HG02943 (cell line): ENCODE data around the gene HPF1.
"Not testable (repeated sequence)": the region's sequence is repeated elsewhere in the genome, so short reads cannot be mapped to it uniquely, and the experiment has no call there.

ENCODE experiments used
- ATAC-seq: cut with Tn5 transposase; IDR thresholded peaks from one replicate; pipeline ENCODE4 v1.9.1; 2021; ENCODE audit warnings: mild to moderate bottlenecking, low read depth, moderate library complexity; ENCODE audit not compliant: unreplicated experiment

Gene HPF1

DNA sequence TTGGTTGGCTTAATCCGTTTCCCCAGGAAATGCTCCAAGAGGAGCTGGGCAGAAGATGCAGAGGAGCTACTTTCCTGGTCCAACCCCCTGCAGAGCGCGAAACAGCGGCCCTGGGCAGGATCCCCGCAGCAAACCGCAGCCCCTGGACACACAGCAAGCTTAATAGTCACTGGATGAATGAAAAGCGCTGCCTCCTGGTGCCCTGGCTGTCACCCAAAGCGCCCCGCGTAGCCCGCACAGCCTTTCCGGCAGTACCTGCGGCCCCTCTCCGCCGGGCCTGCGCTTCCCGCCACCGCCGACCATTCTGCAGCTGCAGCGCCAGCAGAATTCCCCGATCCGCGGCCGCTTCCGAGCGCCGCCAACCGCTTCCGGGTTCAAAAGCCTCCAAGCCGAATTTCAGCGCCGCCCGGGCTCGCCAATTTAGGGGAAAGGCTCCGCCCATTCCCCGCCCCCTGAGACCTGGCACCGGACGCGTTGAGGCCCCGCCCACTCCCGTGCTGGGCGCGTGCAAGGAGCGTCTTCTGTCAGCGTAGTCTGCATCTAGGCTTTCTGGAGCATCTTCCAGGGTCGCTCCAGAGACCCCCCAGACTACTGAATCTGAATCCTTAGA, at the start of gene HPF1:
HPF1 (minus strand) TSS at position 370 of the 610 bp plus-strand sequence; CDS start at position 303, 67 bp downstream.
- ATAC-seq, result peak; percentile 95

DNA sequence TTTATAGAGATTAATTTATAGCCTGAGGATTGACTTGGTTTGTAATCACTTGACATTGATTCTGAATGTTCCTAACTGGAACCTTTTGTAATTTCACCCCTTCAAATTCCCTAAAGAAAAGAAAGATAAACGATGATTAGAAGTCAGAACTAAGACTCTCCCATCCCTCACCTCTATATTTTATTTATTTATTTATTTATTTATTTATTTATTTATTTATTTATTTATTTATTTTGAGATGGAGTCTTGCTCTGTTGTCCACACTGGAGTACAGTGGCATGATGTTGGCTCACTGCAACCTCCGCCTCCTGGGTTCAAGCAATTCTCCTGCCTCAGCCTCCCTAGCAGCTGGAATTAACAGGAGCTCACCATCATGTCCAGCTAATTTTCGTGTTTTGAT, 49.0 kb upstream of the HPF1 start:
- not testable (repeated sequence) for ATAC-seq

DNA sequence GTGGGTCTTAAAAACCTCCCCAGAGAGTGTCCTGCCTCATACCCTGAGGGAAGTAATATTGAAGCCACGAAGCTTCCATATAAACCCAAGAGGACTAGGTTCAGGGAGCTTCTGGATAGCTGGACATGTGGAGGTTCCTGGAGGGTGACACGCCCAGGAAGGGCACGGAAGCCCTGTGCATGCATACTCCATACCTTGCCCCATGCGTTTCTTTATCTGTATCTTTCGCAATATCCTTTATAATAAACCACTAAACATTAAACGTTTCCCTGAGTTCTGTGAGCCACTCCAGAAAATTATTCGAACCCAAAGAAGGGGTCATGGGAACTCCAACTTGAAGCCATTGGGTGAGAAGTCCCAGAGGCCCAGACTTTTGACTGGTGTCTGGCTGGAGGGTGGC, 45.7 kb upstream of the HPF1 start:
- ATAC-seq, result no peak

DNA sequence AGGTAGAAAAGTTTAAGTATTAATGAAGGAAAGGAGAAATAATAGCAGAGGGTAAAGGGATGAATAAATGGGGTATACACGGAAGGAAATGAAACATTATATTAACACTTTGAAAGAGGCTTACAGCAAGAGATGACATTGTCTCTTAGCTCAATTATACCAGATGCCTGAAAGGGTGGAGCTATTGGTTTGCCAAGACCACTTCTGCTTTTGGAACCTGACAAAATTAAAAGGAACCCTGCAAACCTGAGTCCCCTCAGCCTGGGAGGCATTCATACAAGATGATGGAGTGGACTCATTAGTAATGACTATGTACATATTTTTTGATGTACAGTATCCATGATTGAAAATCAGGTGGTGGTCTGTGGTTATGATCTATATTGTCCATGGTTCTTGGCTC, 45.1 kb upstream of the HPF1 start:
- ATAC-seq, result no peak

DNA sequence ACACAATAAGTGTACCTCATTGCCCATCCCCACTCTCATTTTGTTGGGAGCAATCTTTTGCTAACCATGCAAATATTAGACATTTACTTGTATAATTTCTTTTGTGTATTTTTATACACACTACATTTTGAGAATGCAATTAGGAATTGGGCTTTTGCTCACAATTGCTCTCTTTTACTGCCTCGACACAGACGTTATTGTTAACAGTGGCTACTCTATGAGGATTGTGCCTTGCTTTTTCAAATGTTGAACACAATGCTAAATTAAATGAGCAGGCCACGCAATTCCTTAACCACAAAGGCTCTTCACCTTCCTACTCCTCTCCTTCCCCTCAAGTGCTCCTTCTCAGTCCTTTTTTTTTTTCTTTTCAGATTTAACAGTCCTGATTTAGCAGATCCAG, 42.8 kb upstream of the HPF1 start:
- ATAC-seq, result no peak

DNA sequence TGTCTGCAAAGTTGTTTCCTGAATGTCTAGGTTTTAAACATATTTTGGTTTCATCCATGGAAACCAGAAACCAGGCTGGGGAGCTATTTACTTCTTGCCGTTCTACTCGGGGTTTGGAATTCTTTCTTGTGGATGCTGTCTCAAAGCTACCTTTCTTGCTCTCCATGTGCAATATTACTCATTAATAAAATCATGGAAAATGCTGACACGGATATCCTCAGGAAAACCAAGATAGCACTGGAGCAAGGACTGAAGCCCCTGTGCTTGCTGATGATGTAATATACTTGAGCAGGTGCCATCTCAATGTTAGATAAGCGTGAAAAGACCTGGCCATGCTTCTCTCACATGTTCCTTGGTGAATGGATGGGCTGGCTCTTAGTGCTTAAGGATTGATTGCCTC, 41.5 kb upstream of the HPF1 start:
- ATAC-seq, result no peak

DNA sequence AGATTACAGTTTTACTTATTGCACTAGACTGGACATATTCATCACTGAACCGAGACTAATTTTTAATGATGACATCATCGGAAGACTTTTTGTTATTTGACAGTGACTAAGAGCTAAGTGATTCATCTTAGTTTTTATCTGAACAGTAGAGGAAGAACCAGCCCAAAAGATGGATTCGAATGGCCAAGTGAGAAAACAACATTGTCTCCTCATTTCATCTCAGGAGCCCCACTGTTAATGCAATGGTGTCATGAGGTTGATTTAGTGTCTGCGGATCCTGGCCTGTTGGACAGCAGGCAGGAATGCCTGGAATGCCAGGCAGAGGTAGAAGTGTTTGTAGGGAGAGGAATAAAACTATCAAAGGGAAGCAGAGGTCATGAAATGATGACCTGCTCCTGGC, 37.8 kb upstream of the HPF1 start:
- no peak for ATAC-seq

DNA sequence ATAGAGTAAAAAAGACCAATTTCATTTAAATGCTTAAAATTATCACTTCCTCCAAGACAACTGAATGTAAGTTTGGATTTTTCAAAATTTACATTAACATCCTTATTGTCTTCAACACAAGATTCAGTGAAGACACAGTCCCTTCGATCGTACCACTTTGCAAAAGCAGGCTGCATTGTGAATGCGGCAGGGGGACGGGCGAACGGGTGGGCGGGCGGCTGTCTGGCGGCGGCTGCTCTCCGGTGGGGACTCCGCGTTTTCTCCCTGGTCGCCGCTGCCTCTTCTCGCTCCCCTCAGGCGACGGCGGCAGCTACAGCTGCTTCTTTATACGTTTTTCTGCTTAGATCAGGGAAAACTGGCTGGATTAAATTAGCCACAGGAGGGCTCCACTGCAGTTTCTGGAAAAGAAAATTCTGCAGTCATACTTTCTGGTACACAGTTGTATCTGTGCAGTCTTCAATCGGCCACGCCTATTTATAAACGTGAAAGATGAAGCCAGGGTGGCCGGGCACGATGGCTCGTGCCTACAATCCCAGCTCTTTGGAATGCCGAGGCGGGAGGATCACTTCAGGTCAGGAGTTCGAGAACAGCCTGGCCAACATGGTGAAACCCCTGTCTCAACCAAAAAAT, 33.9 kb upstream of the HPF1 start:
- no peak for ATAC-seq

DNA sequence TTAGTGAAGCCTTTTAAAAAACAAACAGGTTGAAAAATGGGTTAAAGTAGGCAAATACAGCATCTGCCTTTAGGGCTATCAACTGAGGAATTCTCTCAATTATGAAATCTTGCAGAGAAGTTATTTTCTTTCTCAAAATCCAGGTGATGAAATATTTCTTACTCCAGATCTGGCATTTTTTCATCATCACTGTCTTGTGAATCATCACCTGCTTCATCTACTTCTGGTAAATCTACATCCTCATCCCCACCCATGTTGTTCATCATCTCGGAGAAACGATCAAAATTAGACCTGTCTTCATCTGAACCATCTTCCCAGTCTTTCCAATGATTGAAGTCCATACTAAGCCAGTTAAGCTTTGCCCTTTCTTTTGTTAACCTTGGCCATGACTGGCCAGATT, 33.3 kb upstream of the HPF1 start:
- ATAC-seq, result no peak

DNA sequence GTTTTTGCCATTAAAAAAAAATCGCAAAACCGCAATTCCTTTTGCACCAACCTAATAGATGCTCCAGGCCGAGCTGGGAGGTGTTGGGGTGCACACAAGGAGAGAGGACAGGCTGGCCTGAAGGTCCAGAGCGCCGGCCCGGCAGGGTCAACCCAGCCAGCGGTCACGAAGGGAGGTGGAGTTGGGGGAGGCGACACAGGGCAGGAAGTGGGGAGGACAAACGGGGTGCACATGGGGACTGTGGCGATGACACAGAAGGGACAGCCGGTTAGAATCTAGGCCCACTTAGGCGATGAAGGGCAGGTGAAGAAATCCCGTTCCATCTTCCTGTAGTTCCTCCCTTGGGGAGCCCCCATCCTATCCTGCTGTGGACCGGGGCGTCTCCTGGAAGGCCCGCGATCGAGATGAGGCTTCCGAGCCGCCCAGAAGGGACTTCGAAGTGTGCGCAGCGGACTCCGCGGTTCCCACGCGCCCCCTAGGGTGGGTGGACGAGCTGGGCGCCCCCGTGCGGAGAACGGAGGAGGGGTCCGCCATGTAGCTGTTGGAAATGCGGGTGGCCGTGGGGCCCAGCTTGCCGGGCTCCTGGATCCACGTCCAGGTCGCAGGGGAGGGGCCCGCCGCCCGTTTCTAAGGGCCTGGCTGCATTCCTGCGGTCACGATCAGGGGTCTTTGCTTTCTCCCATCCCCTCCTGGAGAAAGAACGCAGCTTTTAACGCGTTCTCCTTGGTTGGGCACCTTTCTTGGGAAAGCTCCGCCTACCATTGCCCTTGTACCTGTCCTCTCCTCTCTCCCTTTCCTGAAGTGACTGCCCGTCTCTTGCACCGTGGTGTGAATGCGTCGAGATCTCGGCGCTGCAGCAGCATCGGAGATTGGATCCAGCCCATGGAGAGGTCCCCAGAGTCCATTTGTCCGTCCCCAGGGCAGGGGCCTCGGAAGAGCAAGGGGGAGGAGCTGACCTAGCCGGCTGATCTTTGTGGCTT, 17.0 kb upstream of the HPF1 start:
- ATAC-seq, result no peak

DNA sequence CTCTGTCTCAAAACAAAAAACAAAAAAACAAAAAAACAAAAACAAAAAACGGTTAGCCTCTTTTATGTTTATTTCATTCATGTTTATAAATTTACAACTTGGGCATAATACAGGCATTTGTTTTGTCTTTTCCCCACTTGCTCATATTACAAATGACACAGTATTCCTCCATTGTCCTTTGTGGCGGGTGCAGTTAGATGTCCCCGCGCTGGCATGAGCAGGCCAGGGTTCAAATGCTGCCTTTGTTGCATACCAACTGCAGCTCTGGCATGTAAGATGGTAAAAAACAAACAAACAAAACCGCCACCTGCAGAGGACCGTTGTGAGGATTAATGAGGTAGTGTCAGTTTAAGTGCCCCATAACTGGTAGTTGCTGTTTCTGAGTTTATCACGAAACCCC, 16.1 kb upstream of the HPF1 start:
- ATAC-seq, result no peak

DNA sequence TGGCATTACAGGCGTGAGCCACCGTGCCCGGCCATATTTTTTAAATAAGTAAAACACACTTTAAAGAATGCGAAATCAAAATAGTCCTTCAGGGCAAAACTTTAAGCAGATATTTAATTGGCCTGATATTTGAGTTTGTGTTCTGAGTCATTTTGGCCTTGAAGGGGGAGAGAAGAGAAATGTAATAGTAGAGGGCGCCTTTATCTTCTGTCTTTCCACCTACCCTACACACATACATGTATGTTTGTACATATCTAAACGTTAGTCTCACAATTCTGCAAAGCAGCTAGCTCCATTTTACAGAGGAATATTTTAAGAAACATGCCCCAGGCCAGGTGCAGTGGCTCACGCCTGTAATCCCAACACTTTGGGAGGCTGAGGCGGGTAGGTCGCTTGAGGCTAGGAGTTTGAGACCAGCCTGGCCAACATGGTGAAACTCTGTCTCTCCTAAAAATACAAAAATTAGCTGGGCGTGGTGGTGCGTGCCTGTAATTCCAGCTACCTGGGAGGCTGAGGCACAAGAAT, 13.9 kb upstream of the HPF1 start:
- ATAC-seq, result not testable (repeated sequence)

DNA sequence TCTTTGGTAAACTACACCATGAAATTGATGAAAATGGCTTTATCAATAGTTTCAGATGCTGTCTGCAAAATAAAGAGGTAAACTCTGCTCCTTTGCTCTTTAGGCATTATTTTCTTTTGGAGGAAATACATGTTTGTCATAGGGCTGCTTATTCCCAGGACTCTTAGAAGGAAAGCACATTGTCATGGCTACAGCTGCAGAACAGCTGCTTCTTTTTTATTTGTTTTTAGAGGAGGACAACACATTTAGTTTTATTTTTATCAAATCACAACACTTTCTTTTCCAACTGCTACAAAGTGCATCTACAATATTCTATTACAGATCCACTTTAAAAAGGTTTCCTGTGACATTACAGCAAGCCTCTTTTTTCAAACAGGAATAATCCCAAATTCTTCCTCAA, 12.7 kb upstream of the HPF1 start:
- ATAC-seq, result no peak

DNA sequence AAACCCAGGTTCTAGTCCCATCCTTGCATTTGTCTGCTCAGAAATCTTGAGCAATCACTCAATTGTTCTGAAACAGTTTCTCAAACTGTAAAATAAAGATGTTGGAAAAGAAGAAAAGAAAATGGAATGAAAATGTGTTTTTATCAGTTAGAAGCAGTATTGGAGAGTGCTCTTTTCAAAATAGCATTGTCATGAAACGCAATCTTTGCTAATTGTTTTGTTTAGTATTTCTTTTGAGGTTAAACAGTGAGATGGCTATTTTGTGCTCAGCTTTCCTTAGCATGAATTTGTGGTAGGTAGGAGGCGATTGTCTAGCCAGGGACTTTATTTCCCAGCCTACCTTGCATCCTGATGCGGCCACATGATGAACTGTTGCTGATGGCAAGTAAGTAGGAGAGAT, 10.6 kb upstream of the HPF1 start:
- no peak for ATAC-seq

DNA sequence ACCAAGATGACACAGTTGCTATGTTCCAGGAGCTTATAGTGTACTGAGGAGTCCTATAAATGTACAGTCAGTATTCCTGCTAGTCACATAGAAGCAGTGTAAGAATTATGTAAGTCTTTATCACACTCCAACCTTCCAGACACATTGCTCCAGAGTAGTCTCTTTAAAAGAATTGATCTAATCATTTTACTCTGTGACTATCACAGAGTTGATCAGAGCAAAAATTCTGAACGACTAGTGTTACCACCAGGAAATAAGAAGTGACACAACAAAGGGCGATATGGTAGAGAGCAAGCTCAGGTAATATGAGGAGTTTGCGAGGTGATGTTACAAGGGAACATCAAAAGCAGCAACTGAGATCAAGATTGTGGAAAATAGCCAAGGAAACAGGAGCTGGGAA, 9.0 kb upstream of the HPF1 start:
- no peak for ATAC-seq

DNA sequence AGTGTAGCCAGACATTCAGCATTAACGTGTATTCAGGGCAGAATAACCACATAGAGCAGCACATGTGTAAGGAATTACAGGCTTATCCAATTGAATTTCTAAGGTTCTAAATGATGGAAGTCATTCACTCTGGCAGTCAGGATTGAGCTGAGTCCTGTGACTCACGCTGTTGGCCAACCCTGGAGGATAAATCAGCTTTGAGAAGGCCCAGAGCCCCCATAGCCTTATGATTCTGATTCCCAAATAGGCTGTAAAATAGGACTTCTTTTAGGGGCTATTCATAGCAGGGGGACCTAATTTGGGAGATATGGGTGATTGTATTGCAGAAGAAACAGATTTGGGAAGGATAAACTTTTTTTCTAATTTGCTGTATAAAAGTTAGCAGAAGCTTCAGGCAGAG, 8.1 kb upstream of the HPF1 start:
- no peak for ATAC-seq

DNA sequence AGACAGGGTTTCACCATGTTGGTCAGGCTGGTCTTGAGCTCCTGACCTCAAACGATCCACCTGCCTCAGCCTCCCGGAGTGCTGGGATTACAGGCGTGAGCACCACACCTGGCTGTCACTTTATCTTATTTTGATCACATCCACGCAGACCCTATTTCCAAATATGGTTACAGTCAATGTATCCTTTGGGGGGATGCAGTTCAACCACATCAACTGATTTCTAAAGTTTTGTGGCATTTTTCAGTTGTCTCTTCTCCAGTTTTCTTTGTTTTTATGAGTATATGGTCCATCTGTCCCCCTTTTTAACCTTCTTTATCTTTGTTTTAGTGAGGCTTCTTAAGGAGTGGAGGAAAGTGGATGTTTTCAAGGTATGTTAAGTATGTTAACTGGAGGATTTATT, 4.1 kb upstream of the HPF1 start:
- no peak for ATAC-seq

DNA sequence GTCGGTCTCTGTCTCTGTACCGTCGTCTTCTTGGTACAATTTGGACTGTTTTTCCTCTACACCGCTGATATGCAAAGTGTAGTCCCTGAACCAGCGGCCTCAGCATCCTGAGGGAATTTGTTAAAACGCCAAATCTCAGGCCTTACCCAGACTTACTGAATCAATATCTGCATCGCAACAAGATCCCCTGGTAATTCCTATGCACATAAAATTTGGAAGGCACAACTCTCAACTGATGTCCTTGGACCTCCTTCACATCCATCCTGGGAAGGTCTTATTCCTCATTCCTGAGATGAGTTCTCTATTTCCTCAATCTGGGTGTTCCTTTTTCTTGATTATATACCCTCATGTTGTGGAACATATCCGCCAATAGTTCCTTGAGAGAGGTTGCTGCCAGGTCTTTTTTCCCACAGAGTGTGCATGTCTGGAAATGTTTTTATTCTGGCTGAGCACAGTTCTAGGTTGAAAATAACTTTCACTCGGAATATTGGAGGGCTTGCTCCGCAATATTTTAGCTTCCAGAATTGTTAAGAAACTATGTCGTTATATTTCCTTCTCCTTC, 738 bp upstream of the HPF1 start:
- ATAC-seq, result no peak

DNA sequence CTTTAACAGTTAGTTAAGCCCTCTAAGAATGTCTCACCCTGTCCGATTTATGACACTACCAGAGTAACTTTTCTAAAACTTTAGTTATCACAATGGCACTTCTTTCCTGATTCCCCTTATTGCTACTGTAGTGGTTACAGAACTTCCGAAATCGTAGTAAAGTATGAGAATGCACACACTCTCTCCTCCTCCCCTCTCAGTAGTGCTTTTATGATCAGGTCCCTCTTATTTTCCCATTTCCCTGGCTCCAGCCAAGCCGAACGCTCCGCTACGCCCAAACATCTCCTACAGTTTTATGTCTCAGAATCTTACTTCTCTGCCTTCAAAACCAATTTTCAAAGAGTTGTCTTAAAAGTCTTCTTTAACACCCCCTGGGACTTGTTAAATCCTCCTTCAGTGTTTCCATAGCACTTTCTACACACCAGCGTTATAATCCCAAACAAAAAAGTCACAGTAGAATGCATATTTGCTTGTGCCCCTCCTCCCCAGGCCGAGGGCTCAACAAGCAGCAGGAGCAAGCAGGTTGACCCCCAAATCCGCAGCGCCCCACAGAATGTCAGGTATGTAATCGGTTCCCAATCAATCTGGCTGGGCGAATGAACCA, 671 bp downstream of the HPF1 start:
- ATAC-seq, result peak; percentile 16

DNA sequence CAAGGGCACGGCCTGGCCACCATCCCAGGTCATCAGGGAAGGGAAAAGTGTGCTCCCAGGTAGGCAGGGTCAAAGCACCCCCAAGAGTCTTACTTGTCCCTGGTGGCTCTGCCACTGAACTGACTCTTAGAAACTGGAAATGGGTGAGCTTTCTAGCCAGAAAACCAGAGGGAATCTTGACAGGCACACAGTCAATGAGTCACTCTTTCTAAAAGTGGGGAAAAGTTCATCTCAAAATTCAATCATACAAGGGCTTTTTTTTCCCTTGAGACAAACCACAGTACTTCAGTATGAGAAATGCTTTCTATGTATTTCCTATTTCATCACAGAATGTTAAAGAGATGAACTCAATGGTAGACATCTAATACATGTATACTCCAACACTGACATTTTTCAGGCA, 12.5 kb downstream of the HPF1 start:
- ATAC-seq, result no peak

DNA sequence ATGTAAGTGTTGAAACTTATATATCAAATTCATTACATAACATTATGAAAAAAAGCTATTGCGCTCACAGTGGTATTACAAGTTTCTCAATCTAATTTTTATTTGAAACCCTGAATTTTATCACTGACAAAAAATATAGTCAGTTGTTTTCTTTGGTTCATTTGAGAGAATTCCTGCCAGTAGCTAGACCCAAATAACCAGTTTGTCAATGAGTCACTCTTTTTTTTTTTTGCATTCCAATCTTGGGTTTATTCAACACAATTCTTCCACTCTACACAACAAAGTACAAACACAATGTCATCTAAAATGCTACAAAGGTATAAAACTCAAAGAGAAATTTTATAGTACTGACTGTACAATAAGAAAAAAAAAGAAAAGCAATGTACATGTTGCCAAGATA, 13.1 kb downstream of the HPF1 start:
- ATAC-seq, result no peak
